ENCODE data around the gene STAT3.

Gene STAT3

DNA sequence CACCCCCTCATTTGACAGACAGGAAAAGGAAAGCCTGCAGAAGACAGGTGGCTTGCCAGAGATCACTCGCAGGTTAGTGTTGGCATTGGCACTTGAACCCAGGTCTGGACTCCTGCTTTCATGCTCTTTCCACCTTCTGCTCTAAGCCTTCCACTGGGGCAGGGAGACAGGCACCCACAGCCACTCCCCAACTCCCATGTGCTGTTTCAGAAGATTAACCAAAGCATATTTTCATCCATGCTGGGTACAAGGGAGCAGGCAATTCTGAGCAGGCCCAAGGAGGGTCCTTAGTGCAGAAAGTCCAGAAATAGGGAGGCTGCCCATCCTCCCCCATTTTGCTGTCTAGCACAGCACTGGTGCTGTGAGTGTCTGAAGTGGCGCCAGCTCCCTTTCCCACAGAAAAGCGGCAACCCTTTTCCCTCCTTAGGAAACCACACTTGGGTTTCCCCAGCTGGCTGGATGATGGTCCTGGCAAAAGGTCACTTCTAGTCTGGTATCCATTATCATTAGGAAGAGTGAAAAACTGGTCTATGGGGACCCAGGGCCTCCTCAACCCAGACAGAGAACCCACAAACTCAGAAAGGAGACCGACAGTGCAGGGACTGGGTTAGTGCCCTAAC lies 36.9 kb upstream of the STAT3 start:
- POLR2A ChIA-PET: interaction anchor here (0.6 to 1.6 kb wide), 3 partner anchors 10 to 136 kb away, joined by 3 to 6 read pairs (median 4); no protein-coding TSS in a partner anchor

DNA sequence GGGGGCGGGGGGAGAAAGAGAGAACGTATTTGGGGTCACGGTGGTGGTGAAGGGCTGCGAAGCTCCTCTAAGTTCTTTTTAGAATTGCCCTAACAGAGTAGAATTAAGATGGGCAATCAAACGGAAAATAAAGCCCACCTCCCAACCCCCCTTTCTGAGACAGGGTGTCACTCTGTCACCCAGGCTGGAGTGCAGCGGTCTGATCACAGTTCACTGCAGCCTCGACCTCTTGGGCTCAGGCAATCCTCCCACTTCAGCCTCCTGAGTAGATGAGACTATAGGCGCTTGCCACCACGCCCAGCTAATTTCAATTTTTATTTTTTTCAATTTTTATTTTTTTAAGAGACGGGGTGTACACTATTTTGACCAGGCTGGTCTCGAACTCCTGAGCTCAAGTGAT lies 35.5 kb upstream of the STAT3 start:
- TF ChIP-seq, protein P1, sequence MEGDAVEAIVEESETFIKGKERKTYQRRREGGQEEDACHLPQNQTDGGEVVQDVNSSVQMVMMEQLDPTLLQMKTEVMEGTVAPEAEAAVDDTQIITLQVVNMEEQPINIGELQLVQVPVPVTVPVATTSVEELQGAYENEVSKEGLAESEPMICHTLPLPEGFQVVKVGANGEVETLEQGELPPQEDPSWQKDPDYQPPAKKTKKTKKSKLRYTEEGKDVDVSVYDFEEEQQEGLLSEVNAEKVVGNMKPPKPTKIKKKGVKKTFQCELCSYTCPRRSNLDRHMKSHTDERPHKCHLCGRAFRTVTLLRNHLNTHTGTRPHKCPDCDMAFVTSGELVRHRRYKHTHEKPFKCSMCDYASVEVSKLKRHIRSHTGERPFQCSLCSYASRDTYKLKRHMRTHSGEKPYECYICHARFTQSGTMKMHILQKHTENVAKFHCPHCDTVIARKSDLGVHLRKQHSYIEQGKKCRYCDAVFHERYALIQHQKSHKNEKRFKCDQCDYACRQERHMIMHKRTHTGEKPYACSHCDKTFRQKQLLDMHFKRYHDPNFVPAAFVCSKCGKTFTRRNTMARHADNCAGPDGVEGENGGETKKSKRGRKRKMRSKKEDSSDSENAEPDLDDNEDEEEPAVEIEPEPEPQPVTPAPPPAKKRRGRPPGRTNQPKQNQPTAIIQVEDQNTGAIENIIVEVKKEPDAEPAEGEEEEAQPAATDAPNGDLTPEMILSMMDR (IDR thresholded peaks at IDR 0.05; ENCODE audit: insufficient read depth, low read length, missing control alignments): no peak
- ChIA-PET POLR2A (interaction anchor here (0.5 to 5.3 kb wide), 28 partner anchors 8 to 379 kb away, joined by 3 to 121 read pairs (median 6); partner anchors contain the start of genes NAGLU, PSMC3IP and STAT3), CTCF (interaction anchor here (1.4 to 2.3 kb wide), 8 partner anchors 10 to 103 kb away, joined by 3 to 26 read pairs (median 6); no protein-coding TSS in a partner anchor)
- peak overlapping the region; percentile 50 for H3K4me3 ChIP-seq (ENCODE audit: low read depth, low read length)
- DNase-seq (ENCODE audit: low read depth, low spot score): no peak

More for the DNA sequence above, 36.9 kb upstream of the STAT3 start:
- CTCF ChIA-PET: no interaction called here
- H3K4me3 ChIP-seq (ENCODE audit: low read depth, low read length): no peak overlapping the region
- TF ChIP-seq, protein P1 (IDR thresholded peaks at IDR 0.05; ENCODE audit: insufficient read depth, low read length, missing control alignments): no peak
- DNase-seq (ENCODE audit: low read depth, low spot score): no peak

DNA sequence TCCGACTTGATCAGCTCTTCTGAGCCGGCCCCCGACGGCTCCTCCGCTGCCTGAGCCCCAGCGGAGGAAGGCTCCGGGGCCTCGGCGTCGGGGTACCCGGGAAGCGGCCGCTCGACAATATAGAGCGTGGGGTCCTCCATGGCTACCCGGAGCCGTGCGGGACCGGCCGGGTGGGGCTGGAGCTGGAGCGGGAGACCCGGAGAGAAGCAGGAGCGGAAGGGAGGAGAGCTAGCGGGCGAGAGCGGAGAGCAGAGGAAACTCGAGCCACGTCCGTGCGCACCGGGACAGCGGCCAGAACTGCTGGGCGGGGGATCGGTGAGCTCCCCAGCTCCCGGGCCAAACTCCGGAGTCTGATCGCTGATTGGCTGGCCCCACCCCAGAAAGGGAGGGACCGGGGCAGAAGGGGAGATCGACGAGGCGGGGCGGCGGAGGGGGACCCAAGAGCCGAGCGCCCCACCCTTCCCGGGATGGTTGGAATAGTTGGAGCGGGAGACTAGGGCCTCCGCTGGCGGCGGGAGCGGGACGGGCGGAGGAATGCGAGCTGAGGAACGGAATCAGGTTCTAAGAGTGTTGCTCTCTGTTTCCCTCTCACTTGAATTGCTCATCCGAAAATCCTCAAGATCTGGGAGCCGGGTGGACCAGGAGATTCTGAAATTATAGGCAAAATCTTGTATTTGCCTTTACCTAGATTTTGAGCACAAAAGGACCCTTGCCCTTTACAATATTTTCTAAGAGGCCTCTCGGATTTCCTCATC lies 34.9 kb upstream of the STAT3 start, which contains the start of gene CAVIN1:
Gene CAVIN1 (minus strand): TSS at position 299 of the 755 bp plus-strand sequence. CDS start 159 bp downstream, at position 140.
- peak within 1 kb of the TSS; percentile 100 for H3K4me3 ChIP-seq (ENCODE audit: low read depth, low read length)
- peak; percentile 92 for DNase-seq (ENCODE audit: low read depth, low spot score)
- TF ChIP-seq, protein P1 (IDR thresholded peaks at IDR 0.05; ENCODE audit: insufficient read depth, low read length, missing control alignments): no peak
- POLR2A ChIA-PET: interaction anchor here (0.5 to 5.3 kb wide), 36 partner anchors 8 to 378 kb away, joined by 3 to 121 read pairs (median 6); partner anchors contain the start of genes NAGLU, PSMC3IP and STAT3
- CTCF ChIA-PET: interaction anchor here (0.7 to 2.3 kb wide), 9 partner anchors 11 to 104 kb away, joined by 3 to 26 read pairs (median 5); no protein-coding TSS in a partner anchor

DNA sequence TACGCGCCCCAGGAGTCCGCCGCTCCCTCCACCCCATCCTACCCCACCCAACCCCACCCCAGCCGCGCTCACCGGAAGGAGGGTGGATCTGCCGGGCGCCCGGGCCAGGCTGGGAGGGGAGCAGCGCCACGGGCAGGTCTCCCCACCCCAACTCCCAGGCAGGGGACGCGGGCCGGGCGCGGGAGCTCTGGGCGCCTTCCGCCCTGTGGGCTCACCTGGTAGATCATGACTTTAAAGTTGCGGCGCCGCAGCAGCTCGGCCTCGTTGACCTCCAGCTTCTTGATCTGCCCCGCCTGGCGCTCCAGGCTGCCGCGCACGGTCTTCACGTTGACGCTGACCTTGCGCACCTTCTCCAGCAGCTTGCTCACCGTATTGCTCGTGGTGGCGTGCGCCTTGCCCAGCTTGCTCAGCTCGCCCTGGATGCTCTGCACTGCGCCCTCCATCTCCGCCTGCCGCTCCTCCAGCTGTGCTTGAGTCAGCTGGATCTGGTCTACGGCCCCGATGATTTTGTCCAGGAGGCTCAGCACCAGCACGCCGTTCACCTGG lies 34.2 kb upstream of the STAT3 start:
- ChIA-PET POLR2A (interaction anchor here (0.6 to 5.3 kb wide), 34 partner anchors 9 to 155 kb away, joined by 3 to 121 read pairs (median 6); partner anchors contain the start of genes NAGLU, PSMC3IP and STAT3), CTCF (interaction anchor here (0.7 to 2.9 kb wide), 10 partner anchors 12 to 111 kb away, joined by 3 to 26 read pairs (median 6); no protein-coding TSS in a partner anchor)
- no peak for DNase-seq (ENCODE audit: low read depth, low spot score)
- peak overlapping the region; percentile 100 for H3K4me3 ChIP-seq (ENCODE audit: low read depth, low read length)
- TF ChIP-seq, protein P1 (IDR thresholded peaks at IDR 0.05; ENCODE audit: insufficient read depth, low read length, missing control alignments): no peak

DNA sequence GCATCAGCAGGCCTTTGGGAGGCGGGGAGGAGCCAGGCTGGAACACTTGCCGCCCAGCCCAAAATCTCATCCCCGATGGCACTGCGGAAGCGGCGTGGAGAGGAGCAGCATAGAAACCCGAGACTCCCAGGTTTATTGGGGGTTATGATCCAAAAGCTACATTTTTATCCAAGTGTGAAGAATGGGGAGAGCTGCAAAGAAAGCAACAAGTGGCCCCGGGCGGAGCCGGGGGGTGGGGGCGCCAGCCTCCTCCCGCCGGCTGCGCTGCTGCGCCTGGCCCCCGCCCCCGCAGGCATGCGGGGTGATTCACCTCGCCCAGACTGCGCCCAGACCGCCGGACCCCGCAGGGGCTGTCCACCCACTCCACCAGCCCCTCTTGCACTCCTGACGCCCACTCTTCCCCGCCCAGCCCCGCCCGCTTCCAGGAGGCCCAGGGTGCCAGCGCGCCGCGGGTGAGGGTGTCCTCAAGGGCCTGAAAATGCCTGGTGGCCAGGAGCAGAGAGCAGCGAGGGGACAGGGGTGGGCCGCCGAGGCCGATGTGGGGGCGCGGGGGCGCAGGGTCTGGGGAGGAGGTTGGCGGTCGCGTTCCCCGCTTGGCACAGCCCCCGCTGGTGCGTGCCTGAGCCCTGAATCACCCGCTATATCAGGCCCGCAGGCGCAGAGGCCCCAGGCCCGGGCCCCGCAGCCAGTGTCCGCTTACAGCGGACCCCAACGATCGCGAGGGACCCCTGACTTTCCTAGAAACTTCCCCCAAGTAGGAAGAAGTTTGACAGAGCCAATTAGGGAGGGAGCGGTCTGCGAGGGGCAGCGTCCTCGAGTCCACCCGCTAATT lies 33.5 kb upstream of the STAT3 start:
- no peak for DNase-seq (ENCODE audit: low read depth, low spot score)
- TF ChIP-seq, protein P1 (IDR thresholded peaks at IDR 0.05; ENCODE audit: insufficient read depth, low read length, missing control alignments): no peak
- ChIA-PET CTCF (interaction anchor here (0.7 to 2.9 kb wide), 9 partner anchors 15 to 110 kb away, joined by 3 to 26 read pairs (median 8); no protein-coding TSS in a partner anchor), POLR2A (interaction anchor here (0.6 to 5.3 kb wide), 16 partner anchors 10 to 115 kb away, joined by 3 to 121 read pairs (median 5); partner anchors contain the start of genes NAGLU and STAT3)
- peak overlapping the region; percentile 100 for H3K4me3 ChIP-seq (ENCODE audit: low read depth, low read length)
